ENCODE data around the gene USP49. TPM values are rescaled to one million over a fixed set of nuclear protein-coding genes. Genes with fewer than 3 reads are reported as not detected.

USP49 gene
- total RNA-seq, 3 donors from 2014 or later, result 3.4 to 4.9 (median 4.7) TPM

GRCh38 chr6:41927253-41927652 is 32.1 kb upstream of the USP49 start:
- intact Hi-C loops (cut with DNase I; ENCODE audit: low total_unique reads), result loop anchor here (10.0 kb wide), 1 partner anchor 118 kb away; no protein-coding TSS in a partner anchor

DNA sequence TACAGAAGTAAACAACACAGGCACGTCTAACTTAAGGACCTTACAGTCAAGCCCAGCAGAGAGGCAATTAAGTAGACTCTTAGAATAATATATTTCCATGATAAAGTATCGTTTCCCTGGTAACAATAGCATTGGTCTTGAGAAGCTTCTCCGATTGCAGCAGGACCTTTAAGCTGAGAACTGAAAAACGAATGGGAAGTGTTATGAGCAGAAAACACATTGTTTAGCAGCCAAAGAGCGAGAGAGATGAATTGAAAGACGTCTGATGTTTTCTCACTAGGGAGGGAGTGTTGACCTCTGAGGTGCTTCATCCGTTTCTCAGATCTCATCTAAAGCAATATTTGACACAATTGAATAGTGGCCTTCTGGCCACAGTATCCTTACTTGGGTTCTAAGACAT is 27.0 kb upstream of the USP49 start:
- intact Hi-C loops (cut with DNase I; ENCODE audit: low total_unique reads), result loop anchor here (5.0 to 10.0 kb wide), 2 partner anchors 123 to 375 kb away; partner anchors contain the start of gene FOXP4
- Histone ChIP-seq H3K27me3 (no peaks in the 10 kb centered on the region), H3K9me3 (no peaks in the 10 kb centered on the region), H3K27ac (no peak overlapping the region), H3K36me3 (no peaks in the 10 kb centered on the region), H3K4me3 (peak overlapping the region; percentile 75 to 88 (median 86)), H3K4me1 (peaks cover 6 to 11% of the 10 kb centered on the region in 2 donors)
- TF ChIP-seq POLR2AphosphoS5 (IDR thresholded peaks at IDR 0.05) (no peak), POLR2A (IDR thresholded peaks at IDR 0.05) (no peak)
- DNase-seq (ENCODE audit: low spot score in 2 of 2), result no peak

More at GRCh38 chr6:41927253-41927652, 32.1 kb upstream of the USP49 start:
- H3K36me3 ChIP-seq, result peaks cover 4% of the 10 kb centered on the region
- H3K27ac ChIP-seq, result no peak overlapping the region
- no peak for DNase-seq (ENCODE audit: low spot score in 2 of 2)
- H3K4me1 ChIP-seq, result peaks cover 0 to 6% of the 10 kb centered on the region in 2 donors
- no peaks in the 10 kb centered on the region for H3K27me3 ChIP-seq
- H3K4me3 ChIP-seq, result no peak overlapping the region
- no peaks in the 10 kb centered on the region for H3K9me3 ChIP-seq
- TF ChIP-seq POLR2AphosphoS5 (IDR thresholded peaks at IDR 0.05) (no peak), CTCF (IDR thresholded peaks at IDR 0.05) (no peak), POLR2A (IDR thresholded peaks at IDR 0.05) (no peak)

DNA sequence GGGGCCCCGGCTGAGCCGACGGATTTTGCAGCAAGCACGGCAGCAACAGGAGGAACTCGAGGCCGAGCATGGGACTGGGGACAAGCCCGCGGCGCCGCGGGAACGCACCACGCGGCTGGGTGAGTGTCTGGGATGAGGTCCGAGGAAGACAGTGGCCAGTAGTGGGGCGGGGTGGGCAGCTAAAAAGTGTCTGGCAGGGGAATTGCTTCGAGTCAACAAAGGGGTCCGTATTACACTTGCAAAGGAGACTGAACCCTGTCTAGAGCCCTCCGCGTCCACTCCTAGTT is 26.5 kb upstream of the USP49 start:
- peaks cover 6 to 11% of the 10 kb centered on the region in 2 donors for H3K4me1 ChIP-seq
- no peaks in the 10 kb centered on the region for H3K36me3 ChIP-seq
- TF ChIP-seq POLR2AphosphoS5 (IDR thresholded peaks at IDR 0.05) (no peak), POLR2A (IDR thresholded peaks at IDR 0.05) (no peak), CTCF (IDR thresholded peaks at IDR 0.05) (no peak)
- intact Hi-C loops (cut with DNase I; ENCODE audit: low total_unique reads), result loop anchor here (5.0 to 10.0 kb wide), 2 partner anchors 123 to 374 kb away; partner anchors contain the start of gene FOXP4
- no peaks in the 10 kb centered on the region for H3K9me3 ChIP-seq
- no peaks in the 10 kb centered on the region for H3K27me3 ChIP-seq
- H3K27ac ChIP-seq, result peak overlapping the region; percentile 95 to 99
- peak overlapping the region; percentile 75 to 88 (median 86) for H3K4me3 ChIP-seq
- DNase-seq (ENCODE audit: low spot score in 2 of 2), result no peak

DNA sequence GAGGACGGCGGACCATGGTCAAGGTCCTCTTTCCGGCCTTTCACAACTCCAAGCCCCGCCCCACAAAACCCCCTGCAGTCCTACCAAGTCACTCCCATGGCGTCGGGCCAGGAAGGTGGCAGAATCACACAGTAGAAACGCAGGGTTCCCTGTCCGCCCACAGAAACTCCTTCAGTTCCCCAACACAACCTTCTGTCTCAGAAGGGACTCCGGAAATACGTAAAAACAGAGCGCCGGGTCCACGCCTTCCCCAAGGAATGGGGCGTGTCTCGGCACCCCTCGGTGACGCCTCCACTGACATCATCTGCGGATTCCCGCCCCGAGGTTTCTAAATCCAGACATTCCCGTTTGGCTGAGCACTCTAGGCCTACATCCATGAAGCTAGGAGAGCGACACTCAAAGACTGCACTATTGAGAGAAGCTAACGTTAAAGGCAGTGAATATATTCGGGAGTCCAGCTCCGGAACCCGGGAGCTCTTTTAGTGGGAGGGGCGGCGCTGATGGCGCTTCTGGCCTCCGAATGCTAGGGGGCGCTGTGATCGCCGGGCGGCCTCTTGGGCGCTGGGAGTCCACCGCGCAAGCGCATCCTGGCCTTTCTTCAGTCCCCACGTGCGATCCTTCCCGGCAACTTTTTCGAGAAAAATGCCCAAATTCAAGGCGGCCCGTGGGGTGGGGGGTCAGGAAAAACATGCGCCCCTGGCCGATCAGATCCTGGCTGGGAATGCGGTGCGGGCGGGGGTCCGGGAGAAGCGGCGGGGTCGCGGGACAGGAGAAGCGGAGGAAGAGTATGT is 25.9 kb upstream of the USP49 start, which contains the start of the genes BYSL and MED20:
TSS of gene BYSL (plus strand) at position 579 of the 791 bp plus-strand sequence. CDS start at position 643, 64 bp downstream.
TSS of gene MED20 (minus strand) at position 219 of the 791 bp plus-strand sequence. CDS start at position 98, 121 bp downstream.
- Histone ChIP-seq H3K27me3 (no peaks in the 10 kb centered on the region), H3K9me3 (no peaks in the 10 kb centered on the region), H3K27ac (peak within 1 kb of the TSS; percentile 95 to 99), H3K36me3 (no peaks in the 10 kb centered on the region), H3K4me3 (peak within 1 kb of the TSS; percentile 75 to 88 (median 86)), H3K4me1 (peaks cover 6 to 11% of the 10 kb centered on the region in 2 donors)
- TF ChIP-seq POLR2A (IDR thresholded peaks at IDR 0.05), result peak; percentile 53
- peak; percentile 95 to 98 (median 97) for TF ChIP-seq CTCF (IDR thresholded peaks at IDR 0.05)
- TF ChIP-seq POLR2AphosphoS5 (IDR thresholded peaks at IDR 0.05), result peak; percentile 50 to 89 (median 78)
- DNase-seq (ENCODE audit: low spot score in 2 of 2), result peak; percentile 91 to 93
- intact Hi-C loops (cut with DNase I; ENCODE audit: low total_unique reads), result loop anchor here (5.0 to 10.0 kb wide), 2 partner anchors 124 to 374 kb away; partner anchors contain the start of gene FOXP4

GRCh38 chr6:41917528-41917927 is 22.4 kb upstream of the USP49 start:
- Histone ChIP-seq H3K36me3 (no peaks in the 10 kb centered on the region), H3K4me3 (no peak overlapping the region), H3K27ac (no peak overlapping the region), H3K9me3 (no peaks in the 10 kb centered on the region), H3K4me1 (peaks cover 6 to 8% of the 10 kb centered on the region in 2 donors), H3K27me3 (no peaks in the 10 kb centered on the region)
- intact Hi-C loops (cut with DNase I; ENCODE audit: low total_unique reads), result no loop called here
- no peak for DNase-seq (ENCODE audit: low spot score in 2 of 2)
- TF ChIP-seq CTCF (IDR thresholded peaks at IDR 0.05) (no peak), POLR2AphosphoS5 (IDR thresholded peaks at IDR 0.05) (no peak)
